Transverse colon (tissue), 4 donors: ENCODE measurements around the gene LASP1NB.

Experiments
- DNase-seq: peaks from one replicate; pipeline ENCODE4 v3.0.0-alpha.2; 2019
- H3K27ac ChIP-seq, 4 donors: fragments of 200-600 bp; sonication (generic); 2 replicates each; pipeline ENCODE4 v1.5.1; 2016 to 2018; ENCODE audit warnings: inconsistent platforms in 4 of 4
- H3K27me3 ChIP-seq: fragments of 200-600 bp; sonication (generic); 2 replicates; pipeline ENCODE4 v1.5.1; 2017; ENCODE audit warnings: inconsistent platforms
- H3K36me3 ChIP-seq, 4 donors: fragments of 200-600 bp; sonication (generic); 2 replicates each; pipeline ENCODE4 v1.5.1; 2017 to 2019; ENCODE audit warnings: inconsistent platforms in 4 of 4
- H3K4me1 ChIP-seq, 4 donors: fragments of 200-600 bp; sonication (generic); 2 replicates each; pipeline ENCODE4 v1.5.1; 2017 to 2020; ENCODE audit warnings: inconsistent platforms in 4 of 4
- H3K4me3 ChIP-seq, 4 donors: fragments of 200-600 bp; sonication (generic); 1 replicate in 1 of 4; 2 replicates in 3 of 4; pipeline versions ENCODE4 v1.5.1 to v1.6.1; 2017 to 2019; ENCODE audit warnings: inconsistent platforms in 4 of 4
- H3K9me3 ChIP-seq, 2 donors: fragments of 200-600 bp; sonication (generic); 2 replicates each; pipeline ENCODE4 v1.5.1; 2017 to 2019; ENCODE audit warnings: inconsistent platforms in 2 of 2
- EP300 ChIP-seq: sonication (generic); formaldehyde crosslinking; IDR thresholded peaks from one replicate; pipeline ENCODE4 v1.6.1; 2017; ENCODE audit warnings: antibody characterized with exemption, low read depth
- POLR2A ChIP-seq: fragments of 450-650 bp; IDR thresholded peaks from one replicate; pipeline ENCODE4 v1.6.1; 2016; ENCODE audit warnings: antibody characterized with exemption, mild to moderate bottlenecking, moderate library complexity
- POLR2AphosphoS5 ChIP-seq, 3 donors: sonication (generic); formaldehyde crosslinking; IDR thresholded peaks; one replicate each; pipeline ENCODE4 v1.6.1; 2016; ENCODE audit warnings: antibody characterized with exemption in 3 of 3
- WGBS, 2 donors: methylation state at CpG; one replicate each; pipeline ENCODE4 v1.1.5; 2018; ENCODE audit warnings: low coverage in 1 of 2; 5-methylcytosine and 5-hydroxymethylcytosine counted together
- in situ Hi-C, 4 donors: fragments of 200-750 bp; cut with MboI; loops; one replicate each; pipeline versions ENCODE4 v1.15.0 to v1.15.1; 2017; ENCODE audit warnings: low sequenced_read_pairs in 3 of 4, low pct_ligation_motif_present in 1 of 4, low pct_unique_long_range_greater_than_20kb in 1 of 4
- intact Hi-C: fragments of 100-400 bp; cut with DNase I; formaldehyde crosslinking; loops from one replicate; pipeline ENCODE4 v1.15.1; 2023; ENCODE audit warnings: low total_unique reads
- TF ChIP-seq, protein P1 (sequence below), 5 experiments: fragments of 200-600 bp in 3 of 5; fragments of 450-650 bp in 2 of 5; sonication (generic) in 3 of 5; IDR thresholded peaks; 1 replicate in 2 of 5; 2 replicates in 3 of 5; pipeline ENCODE4 v1.5.1; 2016 to 2017; ENCODE audit warnings: antibody characterized with exemption in 5 of 5, inconsistent platforms in 3 of 5, mild to moderate bottlenecking in 2 of 5, moderate library complexity in 1 of 5

LASP1NB gene

DNA sequence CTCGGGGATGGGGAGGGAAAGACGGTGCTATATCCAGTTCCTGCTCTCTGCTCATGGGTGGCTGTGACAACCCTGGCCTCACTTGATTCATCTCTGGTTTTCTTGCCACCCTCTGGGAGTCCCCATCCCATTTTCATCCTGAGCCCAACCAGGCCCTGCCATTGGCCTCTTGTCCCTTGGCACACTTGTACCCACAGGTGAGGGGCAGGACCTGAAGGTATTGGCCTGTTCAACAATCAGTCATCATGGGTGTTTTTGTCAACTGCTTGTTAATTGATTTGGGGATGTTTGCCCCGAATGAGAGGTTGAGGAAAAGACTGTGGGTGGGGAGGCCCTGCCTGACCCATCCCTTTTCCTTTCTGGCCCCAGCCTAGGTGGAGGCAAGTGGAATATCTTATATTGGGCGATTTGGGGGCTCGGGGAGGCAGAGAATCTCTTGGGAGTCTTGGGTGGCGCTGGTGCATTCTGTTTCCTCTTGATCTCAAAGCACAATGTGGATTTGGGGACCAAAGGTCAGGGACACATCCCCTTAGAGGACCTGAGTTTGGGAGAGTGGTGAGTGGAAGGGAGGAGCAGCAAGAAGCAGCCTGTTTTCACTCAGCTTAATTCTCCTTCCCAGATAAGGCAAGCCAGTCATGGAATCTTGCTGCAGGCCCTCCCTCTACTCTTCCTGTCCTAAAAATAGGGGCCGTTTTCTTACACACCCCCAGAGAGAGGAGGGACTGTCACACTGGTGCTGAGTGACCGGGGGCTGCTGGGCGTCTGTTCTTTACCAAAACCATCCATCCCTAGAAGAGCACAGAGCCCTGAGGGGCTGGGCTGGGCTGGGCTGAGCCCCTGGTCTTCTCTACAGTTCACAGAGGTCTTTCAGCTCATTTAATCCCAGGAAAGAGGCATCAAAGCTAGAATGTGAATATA, 4.8 kb upstream of the LASP1NB start:
- Histone ChIP-seq H3K4me3 (no peak overlapping the region), H3K27ac (peak overlapping the region; percentile 9 to 75 (median 52)), H3K27me3 (no peaks in the 10 kb centered on the region), H3K4me1 (peaks cover 17 to 43% (median 21%) of the 10 kb centered on the region in 4 donors), H3K9me3 (no peaks in the 10 kb centered on the region), H3K36me3 (peaks cover 0 to 42% (median 14%) of the 10 kb centered on the region in 4 donors)
- intact Hi-C loops: no loop called here
- WGBS, 2 donors: 55 to 75% methylated on average over 4 to 9 of the region's 9 CpGs
- TF ChIP-seq, protein P1, sequence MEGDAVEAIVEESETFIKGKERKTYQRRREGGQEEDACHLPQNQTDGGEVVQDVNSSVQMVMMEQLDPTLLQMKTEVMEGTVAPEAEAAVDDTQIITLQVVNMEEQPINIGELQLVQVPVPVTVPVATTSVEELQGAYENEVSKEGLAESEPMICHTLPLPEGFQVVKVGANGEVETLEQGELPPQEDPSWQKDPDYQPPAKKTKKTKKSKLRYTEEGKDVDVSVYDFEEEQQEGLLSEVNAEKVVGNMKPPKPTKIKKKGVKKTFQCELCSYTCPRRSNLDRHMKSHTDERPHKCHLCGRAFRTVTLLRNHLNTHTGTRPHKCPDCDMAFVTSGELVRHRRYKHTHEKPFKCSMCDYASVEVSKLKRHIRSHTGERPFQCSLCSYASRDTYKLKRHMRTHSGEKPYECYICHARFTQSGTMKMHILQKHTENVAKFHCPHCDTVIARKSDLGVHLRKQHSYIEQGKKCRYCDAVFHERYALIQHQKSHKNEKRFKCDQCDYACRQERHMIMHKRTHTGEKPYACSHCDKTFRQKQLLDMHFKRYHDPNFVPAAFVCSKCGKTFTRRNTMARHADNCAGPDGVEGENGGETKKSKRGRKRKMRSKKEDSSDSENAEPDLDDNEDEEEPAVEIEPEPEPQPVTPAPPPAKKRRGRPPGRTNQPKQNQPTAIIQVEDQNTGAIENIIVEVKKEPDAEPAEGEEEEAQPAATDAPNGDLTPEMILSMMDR (IDR thresholded peaks at IDR 0.05): no peak
- TF ChIP-seq EP300 (no peak), POLR2AphosphoS5 (IDR thresholded peaks at IDR 0.05) (no peak), POLR2A (no peak)
- in situ Hi-C loops: no loop called here
- no peak for DNase-seq

DNA sequence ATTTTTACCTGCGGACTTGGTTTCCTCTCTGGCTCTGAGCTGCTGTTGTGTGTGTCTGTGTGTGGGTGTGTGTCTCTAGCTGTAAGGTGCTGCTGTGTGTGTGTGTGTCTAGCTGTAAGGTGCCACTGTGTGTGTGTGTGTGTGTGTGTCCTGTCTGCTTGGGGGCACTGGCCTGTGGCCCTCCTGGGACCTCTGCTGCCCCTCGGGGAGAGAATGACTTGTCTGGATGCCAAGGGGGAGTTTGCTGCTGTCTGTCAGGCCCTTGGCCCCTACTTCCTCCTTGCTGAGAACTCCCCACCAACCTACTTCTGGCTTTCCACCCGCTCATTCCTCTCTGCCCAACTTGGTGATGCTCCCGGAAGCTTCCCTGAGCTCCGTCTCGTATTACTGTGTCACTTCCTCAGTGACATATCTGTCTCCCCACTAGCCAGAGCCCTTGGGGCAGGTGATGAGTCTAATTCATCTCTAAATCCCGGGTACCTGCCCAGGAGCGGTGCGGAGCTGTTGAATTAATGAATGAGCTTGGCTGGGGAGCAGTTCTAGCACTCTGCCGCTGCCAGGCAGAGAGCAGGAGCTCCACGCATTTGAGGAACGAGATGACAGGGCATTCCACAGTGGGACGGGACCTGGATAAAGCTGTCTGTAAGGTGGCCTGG, 3.5 kb upstream of the LASP1NB start:
- Histone ChIP-seq H3K4me1 (peaks cover 17 to 52% (median 21%) of the 10 kb centered on the region in 4 donors), H3K9me3 (no peaks in the 10 kb centered on the region), H3K27me3 (no peaks in the 10 kb centered on the region), H3K27ac (peak overlapping the region; percentile 9 to 75 (median 52)), H3K36me3 (peaks cover 0 to 32% (median 10%) of the 10 kb centered on the region in 4 donors), H3K4me3 (no peak overlapping the region)
- TF ChIP-seq, protein P1 (IDR thresholded peaks at IDR 0.05): no peak
- TF ChIP-seq EP300 (no peak), POLR2AphosphoS5 (IDR thresholded peaks at IDR 0.05) (no peak), POLR2A (no peak)
- DNase-seq: no peak
- in situ Hi-C loops (no loop called here), intact Hi-C loops (loop anchor here (2.0 kb wide), 1 partner anchor 49 kb away; no protein-coding TSS in a partner anchor)
- WGBS, 2 donors: 53 to 65% methylated on average over 4 to 13 of the region's 13 CpGs

DNA sequence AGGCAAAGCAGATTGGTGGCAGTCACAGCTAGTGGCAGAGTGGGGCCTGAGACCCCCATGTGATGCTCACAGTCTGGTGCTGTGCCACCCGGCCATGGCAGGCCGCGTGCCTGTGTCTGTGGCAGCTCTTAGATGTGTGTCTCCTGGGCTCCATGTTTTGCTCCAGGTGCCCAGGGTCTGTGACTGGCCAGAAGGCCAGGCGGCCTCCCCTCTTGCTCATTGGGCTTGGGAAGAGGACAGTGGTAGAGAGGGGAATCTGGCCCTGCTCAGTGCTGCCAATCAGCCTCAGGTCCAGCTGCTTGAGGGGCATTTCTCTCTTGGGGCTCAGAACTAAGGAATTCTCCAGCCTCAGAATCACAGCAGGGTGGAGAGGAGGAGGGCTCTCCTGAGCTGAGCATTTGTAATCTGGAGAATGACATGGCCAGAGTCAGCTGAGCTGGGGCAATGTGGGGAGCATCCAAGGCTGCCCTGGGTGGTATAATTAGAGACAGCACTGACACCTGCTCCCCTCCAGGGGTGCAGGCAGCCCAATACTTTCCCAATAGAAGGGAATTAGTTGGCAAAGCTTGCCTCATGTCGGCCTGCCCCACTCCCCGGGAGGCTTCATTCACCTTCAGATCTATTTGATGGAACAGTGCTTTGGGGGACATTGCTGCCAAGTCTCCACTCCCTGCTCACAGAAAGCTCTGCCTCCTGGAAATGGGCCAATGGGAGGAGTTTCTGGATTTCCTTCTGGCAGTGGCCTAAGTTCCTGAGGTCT, 2.7 kb upstream of the LASP1NB start:
- H3K27ac ChIP-seq: peak overlapping the region; percentile 9 to 75 (median 52)
- peak; percentile 68 for DNase-seq
- no peaks in the 10 kb centered on the region for H3K27me3 ChIP-seq
- peaks cover 17 to 52% (median 21%) of the 10 kb centered on the region in 4 donors for H3K4me1 ChIP-seq
- peaks cover 0 to 26% (median 9%) of the 10 kb centered on the region in 4 donors for H3K36me3 ChIP-seq
- intact Hi-C loops (loop anchor here (2.0 kb wide), 1 partner anchor 50 kb away; no protein-coding TSS in a partner anchor), in situ Hi-C loops (no loop called here)
- 78% methylated on average over 6 of the region's 6 CpGs; no CpG with 5 or more reads in 1 of the 2 donors for WGBS, 2 donors
- H3K4me3 ChIP-seq: no peak overlapping the region
- no peaks in the 10 kb centered on the region for H3K9me3 ChIP-seq
- TF ChIP-seq EP300 (no peak), POLR2A (no peak), POLR2AphosphoS5 (IDR thresholded peaks at IDR 0.05) (no peak)
- TF ChIP-seq, protein P1 (IDR thresholded peaks at IDR 0.05): no peak
